Measurements from ENCODE around the gene RHBDF2. TPM values are rescaled to one million over a fixed set of nuclear protein-coding genes. Genes with fewer than 3 reads are reported as not detected.

RHBDF2 gene
- total RNA-seq, 1 donor from 2014 or later: 22.6 TPM

DNA sequence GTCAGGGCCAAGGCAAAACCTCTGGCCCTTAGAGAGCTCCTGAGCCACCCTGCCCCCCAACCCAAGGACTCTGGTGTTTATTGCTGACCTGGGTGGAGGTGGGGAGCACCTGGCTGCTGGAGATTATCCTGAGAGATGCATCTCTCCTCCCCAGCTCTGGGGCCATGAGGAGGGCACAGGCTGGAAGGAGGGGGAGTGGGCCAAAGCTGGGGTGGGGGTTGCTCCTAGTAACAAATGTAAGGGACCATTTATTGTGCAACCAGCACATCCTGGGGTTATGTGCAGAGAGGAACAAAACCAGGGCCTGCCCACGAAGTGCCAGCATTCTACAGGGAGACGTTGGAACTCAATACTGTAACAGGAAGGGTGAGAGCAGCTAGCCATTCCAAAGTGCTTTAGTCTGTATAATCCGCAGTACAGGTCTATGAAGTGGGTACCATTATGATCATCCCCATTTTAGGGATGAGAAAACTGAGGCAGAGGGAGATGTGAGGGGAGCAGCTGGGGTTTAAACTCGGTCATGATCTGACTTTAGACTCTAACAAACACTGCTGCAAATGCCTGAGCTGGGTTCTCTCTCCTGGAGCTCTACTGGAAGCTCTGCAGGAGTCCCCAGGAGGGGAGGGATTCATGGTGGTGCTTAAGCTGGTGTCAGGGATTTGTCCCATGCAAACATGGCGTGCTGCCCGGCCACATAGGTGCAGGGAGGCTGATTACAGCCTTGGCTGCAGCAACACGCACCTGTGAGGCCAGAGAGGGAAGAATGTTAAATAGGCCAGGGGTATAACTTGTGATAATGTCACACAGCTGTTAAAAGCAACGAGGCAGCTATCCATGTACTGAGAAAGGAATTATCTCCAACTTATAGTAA, 1.4 kb upstream of the RHBDF2 start:
- DNase-seq (ENCODE audit: low read depth in 2 of 2): no peak

DNA sequence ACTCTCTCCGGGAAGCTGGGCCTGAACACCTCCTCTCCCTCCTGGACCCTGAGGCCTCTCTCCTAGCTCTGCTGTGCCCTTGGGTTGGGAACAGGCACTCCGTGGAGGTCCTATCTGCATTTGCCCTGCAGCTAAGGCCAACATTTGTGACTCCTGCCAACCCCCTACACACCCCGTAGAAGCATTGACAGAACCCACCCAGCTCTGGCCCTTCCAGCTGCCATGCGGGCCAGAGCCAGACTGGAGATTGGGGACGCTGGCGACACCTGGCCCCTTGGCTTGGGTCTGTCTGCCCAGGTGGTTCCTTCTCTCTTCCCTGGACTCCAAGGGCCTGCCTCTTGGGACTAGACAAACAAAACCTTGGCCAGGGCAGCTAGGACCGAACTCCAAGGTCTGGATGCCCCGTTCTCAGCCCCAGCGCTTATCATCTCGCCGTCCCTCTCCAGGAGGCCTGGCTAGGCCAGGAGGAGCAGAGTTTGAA, 644 bp upstream of the RHBDF2 start:
- no peak for DNase-seq (ENCODE audit: low read depth in 2 of 2)

DNA sequence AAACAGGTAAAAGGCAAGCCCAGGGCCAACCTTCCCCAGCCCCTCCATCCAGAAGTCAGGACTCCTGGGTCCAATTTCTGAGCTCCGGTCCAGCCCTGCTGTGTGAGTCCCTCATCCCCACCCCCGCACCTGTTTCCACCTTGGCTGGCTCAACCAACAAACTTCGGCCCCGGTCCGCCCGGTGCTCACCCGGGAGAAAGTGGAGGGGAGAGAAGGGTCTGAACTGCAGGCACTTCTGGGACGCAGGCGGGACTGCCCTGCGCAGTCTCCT, 541 bp downstream of the RHBDF2 start:
- DNase-seq (ENCODE audit: low read depth in 2 of 2): no peak

DNA sequence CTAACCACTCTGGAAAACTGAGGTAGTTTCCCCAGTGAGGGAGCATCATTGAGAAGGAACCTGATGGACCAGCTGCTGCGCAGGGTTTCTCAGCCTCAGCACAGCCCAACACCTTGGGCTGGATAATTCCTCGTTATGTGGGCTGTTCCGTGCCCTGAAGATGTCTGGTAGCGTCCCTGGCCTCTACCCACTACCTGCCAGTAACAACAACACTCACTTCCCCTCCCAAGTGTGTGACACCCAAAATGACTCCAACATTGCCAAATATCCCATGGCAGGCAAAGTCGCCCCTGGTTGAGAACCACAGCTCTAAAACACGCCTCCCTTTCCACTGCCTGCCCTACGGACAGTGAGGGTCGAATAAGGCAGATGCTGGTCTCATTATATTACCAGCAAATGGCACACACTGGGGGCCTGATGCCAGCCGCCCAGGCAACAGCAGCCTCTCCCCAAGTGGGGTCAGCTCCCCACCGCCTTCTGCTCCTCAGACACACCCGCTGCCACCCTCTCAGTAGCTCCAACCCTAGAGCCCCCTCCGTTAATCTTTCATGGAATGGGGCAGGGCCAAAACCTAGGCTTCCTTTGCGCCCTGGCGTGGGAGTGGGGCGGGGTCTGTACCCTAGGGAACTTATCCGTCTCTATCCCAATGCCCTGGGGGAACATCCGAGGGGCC, 1.0 kb downstream of the RHBDF2 start:
- peak in 1 of 2 donors; percentile 33 for DNase-seq (ENCODE audit: low read depth in 2 of 2)

DNA sequence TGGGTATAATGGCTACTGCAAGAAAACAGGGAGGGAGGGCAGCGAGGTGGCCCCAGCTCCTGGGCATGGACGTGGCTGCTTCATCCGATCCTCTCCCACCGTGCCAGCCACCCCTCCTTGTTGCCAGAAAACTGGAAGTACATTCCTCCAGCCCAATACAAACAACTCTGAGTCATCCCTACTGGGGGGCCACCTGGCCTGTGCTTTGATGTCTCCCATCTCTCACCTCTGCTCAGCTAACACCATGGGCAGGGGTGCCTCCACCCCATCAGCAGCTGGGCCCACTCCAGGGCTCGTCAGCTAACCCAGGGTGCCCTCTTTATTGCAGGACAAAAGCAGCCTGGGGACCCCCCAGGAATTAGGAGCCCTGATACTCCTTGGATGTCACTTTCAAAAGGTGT, 2.0 kb downstream of the RHBDF2 start:
- peak; percentile 30 for DNase-seq (ENCODE audit: low read depth in 2 of 2)

DNA sequence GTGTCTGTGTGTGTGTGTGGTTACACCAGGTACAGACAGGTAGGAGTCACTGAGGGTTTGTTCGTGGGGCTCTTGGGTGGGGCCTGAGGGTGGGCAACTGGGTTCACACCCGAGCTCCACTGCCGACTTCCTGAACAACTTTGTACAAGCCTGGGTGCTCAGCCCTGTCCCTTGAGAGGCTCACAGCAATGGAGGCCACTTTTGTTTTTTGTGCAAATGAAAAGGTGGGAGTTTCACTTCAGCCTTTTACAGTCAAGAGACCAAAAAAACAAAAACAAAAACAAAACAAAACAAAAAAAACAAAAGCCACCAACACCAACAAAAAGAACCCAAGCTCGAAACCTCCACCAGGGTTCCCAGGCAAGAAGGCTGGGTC, 2.4 kb downstream of the RHBDF2 start:
- no peak for DNase-seq (ENCODE audit: low read depth in 2 of 2)

DNA sequence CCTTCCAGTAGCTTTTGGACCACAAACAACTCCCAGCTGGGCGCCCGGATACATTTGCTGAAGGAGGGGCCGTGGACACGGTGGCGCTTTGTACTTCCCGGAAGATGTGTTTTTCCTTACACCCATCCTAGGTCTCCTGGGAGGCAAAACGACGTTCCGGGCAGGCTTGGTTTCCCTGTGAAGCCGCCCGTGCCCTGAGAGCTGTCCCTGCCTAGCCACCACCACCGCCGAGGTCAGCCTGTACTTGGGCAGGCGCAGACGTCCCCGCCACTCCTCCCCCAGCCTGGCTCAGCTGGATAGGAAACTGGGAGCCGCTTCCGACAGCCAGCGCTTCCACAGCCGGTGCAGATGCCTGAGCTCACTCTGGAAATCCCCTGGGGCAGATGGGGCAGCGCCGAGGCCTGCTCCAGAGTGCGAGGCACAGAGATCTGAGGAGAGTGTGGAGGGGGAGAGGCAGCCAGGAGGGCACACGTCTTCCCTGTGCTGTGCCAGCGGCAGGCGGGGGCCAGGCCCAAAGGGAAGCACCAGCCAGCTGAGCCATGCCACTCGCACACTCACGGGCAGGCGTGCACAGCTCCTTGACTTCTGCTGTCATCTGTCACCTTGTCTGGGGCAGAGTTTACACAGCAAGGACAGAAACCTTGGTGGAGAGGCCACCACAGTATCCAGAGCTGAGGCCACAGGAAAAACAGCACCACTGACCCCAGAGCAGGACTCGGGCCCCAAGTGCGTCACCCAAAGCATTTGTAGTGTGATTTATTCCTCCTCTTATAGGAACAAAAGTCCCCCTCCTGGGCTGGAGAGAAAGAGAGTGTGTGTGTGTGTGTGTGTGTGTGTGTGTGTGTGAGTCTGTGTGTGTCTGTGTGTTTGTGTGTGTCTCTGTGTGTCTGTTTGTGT, 3.0 kb downstream of the RHBDF2 start:
- DNase-seq (ENCODE audit: low read depth in 2 of 2): peak; percentile 92 to 95

DNA sequence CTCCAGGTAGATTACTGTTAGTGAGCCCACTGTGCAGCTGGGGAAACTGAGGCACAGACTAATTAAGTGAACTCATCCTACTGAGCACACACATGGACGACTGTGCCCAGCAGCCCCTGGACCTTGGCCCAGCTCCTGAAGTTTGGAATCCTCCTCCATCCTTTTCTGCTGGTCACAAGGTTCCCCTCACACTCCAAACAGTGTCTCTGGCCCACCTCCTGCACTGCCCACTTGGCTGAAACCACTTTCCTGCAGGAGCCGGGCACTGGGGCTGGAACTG, 3.6 kb downstream of the RHBDF2 start:
- no peak for DNase-seq (ENCODE audit: low read depth in 2 of 2)

DNA sequence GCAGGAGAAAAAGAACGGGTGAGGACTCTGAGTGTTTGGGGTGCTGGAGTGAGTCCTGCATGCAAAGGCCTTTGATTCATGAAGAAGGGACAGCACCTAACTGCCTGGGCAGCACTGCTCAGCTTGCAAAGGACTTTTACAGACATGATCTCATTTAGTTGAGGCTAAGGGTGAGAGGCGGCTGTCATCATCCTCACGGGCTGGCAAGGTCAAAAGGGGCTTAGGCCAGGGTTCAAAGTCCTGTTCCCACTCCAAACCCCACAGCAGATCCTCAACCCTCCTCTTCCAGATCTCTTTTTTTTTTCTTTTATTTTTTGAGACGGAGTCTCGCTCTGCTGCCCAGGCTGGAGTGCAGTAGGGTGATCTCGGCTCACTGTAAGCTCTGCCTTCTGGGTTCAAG, 4.8 kb downstream of the RHBDF2 start:
- DNase-seq (ENCODE audit: low read depth in 2 of 2): no peak

DNA sequence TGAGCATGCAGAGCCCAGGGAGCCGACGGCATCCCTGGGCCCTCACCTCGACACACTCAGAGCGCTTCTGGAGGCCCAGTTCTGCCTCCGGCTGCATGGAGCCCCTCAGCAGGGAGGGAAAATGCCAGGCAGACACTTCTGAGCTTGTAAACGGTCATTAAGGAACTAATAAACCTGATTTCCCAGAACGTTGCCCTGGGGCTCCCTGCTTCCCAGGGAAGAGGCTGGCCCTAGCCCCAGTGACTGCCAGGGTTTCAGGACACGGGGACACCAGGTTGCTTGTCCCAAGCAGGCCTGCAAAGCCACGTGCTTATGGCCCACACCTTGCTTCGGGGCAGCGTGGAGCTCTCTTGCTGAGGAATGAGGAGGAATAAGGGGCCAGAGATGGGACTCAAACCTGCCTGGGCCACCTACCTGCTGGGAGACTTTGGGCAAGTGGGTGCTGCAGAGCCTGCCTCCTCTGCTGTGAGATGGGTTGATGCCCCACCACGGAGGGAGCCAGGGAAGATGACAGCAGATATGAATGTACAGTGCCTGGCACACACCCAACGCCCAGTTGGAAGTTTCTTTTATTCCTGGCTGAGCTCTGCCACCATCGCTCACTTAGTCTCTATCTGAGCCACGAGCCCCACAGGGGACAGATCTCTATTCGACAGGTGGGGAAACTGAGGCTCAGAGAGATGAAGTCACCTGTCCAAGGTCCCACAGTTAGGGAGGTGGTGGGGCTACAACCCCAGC, 5.4 kb downstream of the RHBDF2 start:
- DNase-seq (ENCODE audit: low read depth in 2 of 2): no peak

DNA sequence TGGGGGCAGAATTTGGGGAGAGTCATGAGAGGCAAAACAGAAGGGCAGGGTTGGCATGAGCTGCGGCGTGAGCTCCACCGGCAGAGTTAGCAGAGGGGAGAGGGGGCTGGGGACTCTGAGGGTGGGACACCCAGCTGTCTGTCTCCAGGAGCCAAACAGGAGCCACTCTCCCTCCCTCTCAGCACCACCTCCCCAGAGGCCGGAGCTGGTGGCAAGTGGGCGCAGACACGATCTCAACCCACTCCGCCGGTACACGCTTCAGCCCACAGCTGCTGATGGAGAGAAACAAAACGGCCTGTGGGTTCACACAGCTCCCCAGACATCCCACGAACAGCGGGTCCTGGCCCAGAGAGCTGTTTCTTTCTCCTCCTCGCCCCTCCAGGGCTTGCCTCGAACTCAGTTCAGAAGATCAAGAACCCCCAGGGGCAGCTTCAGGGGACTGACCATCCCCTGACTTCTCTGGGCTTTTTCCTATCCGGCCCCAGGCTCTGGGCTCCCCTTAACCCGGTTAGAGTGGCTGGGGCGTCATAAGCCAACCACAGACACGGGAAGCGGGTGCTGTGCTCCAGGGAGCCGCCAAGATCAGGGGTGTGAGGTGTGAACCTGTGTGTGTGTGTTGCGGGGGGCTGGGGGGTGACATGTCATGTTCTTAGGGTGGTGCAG, 7.6 kb downstream of the RHBDF2 start:
- DNase-seq (ENCODE audit: low read depth in 2 of 2): no peak

DNA sequence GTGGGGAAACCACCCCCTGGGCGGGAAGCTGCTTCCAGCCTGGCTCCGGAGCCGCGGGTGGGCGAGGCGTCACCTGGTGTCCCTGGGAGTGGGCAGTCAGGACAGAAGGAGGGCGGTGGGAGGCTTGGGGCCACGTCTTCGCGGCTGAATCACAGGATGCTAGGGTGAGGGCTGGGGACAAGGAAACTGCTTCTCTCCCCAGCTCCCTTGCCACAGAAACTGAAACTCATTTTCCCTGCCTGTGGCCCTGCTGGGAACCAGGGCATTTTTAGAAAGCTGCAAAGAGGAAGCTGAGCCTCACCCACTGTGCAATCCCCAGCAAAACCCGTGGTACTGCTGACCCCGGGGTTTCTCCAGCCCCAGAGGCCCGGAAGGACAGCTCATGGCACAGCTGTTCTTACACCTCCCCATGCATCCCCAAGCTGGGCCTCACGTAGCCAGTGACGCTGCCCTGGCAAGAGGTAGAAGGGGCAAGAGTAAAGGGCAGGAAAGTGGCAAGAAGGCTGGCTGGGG, 8.2 kb downstream of the RHBDF2 start:
- DNase-seq (ENCODE audit: low read depth in 2 of 2): peak; percentile 72 to 91

DNA sequence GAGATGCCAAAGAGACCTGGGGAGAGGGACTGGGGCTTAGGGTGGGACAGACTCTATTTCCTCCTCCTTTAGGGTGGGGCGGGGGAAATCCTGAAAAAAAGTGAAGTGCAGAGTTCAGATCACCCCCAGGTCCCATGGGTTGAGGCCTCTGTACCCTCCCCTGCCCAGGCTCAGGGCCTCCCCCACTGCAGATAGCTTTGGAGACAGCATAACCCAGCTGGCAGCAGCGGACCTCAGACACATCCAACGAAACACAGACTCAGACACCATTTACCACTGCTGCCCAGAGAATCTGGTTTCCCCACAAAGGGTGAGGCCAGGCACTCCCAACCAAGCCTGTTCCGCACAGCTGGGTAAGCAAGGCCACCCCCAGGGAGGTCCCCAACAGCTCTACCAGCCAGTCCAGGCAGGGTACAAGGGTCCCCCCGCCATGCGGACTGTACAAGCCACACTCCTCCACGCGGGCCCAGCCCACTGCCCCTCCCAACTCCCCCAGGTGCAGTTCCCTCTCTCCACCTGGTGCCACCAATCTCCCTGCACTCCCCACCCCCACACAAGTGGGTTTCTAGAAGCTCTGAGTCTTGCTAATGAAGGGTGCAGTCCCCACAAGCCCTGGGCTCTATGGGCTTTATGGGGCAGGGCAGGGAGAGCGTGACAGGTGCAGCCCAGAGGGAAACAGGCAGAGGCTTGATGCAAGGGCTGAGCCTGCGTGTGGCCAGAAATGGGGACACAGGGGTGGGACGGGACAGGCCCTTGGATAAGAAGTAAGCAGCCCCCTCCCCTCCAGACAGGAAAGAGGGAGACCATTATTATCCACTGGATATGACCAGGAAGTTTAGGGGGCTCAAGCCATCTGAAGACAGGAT, 8.9 kb downstream of the RHBDF2 start:
- no peak for DNase-seq (ENCODE audit: low read depth in 2 of 2)

DNA sequence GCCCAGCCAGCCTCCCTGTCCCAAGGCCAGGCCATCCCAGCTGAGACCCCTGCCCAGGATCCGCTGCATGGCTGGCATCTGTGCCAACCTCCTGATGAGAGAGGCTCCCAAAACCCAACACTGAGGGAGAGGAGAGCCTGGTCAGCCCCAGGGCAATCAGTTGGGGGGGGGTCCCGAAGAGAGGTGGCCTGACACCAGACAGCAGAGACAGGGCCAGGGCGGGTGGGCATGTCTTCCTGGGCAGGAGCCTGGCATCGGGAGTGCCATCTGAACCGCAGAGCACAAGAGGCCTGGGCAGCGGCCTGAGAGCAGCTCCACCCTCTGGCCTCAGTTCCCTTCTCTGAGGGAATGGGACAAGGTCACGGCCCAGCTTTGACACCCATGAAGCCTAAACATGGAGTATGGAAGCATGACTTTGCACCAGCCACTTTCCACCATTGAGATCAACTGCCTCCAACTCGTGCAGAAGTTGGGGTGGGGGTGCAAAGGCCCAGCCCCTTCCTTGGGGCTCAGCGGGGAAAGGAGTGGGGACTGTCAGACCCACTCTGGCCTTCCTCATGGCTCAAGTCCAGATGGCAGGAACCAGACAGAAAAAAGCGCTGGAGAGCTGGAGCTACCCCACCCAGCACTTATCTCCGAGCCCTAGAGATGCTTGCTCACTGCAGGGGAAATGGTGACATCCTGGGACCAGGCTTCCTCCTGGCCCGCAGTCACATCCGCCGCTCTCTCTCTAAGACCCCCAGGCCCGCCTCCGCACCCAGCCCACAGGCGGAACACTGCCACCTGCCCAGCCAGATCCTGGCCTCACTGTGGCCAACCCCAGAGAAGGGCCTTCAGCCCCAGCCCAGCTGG, 9.7 kb downstream of the RHBDF2 start:
- DNase-seq (ENCODE audit: low read depth in 2 of 2): no peak

DNA sequence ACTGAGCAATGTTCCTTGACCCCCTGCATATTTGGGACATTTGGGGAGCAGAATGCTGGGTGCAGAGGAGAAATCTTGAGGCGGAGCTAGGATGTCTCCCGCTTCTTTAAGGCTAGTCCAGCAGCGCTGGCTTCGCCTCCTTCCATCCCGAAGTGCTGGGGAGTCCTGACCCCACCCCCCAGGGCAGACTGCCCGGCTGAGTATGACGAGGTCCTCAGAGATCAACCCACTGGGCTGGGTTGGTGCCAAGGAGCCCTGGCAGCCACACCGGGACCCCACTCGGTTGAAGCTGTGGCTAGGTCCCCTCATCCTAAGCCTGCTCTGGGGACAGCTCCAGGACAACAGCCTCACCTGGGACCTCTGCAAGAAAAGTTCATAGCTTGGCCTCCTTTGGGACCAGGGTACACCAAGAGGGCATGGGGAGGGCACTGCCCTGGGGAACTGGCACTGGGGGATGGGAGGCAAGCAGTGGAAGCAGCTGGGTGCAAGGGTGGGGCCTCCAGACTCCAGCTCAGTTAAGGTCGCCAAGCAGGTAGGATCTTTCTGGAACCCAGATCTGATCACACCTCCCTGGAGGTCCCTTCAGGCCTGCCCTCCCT, 11.0 kb downstream of the RHBDF2 start:
- DNase-seq (ENCODE audit: low read depth in 2 of 2): no peak

DNA sequence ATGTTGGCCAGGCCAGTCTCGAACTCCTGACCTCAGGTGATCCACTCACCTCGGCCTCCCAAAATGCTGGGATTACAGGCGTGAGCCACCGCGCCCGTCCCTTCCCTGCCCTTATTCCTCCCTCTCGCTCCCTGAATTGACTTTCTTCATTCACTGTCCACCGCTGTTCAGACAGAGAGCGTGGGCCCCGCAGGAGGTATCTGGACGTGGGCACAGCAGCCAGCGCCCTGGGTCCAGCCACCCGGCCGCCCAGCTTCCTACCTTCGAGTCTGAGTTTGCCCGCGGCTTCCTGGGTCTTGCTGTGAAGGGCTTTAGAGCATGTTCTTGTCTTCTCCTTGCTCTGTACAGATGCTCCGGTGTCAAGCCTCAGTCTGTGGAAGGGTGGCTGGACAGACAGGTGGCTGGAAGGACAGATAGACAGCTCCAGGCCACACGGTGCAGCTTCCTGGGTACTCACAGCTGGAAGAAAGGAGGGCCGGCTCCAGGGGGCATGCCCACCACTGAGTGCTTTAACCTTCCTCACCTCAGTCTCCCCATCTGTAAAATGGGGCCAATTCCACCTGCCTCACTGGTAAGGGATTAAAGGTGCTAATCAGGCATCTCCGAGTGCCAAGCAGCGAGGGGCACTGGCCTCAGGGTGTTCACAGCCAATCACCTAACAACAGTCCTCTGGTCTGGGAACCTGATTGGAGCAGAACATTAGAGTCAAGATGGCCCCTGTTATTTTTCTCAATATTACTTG, 13.6 kb downstream of the RHBDF2 start:
- DNase-seq (ENCODE audit: low read depth in 2 of 2): no peak

DNA sequence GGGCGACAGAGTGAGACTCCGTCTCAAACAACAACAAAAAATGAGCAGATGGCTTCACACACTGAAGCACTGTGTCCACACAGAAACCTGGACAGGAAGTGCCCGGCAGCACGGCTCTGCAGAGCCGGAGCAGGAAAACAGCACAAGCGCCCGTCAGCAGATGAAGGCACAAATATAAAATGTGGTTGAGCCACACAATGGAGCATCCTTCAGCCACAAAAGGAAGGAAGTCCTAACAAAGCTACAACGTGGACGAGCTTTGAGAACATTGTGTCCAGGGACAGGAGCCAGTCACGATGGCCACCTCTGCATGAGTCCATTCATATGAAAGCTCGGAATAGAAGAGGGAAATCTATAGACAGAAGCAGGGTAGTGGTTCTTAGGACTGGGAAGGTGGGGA, 15.7 kb downstream of the RHBDF2 start:
- peak; percentile 77 to 88 for DNase-seq (ENCODE audit: low read depth in 2 of 2)

DNA sequence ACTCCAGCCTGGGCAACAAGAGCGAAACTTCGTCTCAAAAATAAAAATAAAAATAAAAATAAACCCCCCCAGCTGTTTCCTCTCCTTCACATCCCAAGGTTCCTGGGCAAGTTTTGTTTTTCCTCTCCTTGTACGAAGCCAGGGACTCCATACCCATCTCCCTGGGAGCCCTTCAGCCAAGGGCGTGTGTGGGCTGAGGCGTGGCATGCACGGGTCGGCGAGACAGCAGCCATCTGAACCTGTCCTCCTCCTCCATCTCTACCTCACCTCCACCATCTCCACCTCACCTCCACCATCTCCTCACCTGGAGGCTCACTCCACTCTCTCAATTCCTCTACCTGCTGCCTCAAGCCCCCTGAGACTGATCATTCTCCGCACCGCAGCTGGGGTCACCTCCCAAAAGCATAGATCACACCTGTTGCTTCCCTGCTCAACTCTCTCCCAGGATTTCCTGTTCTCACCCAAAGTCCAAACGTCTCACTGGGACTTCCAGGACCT, 16.9 kb downstream of the RHBDF2 start:
- no peak for DNase-seq (ENCODE audit: low read depth in 2 of 2)

Data from lung microvascular endothelial cell (primary cell).